ENCODE data around the gene GABRQ.

GRCh38 chrX:152646961-152647360, 9.3 kb downstream of the GABRQ start:
- TF ChIP-seq POLR2A (IDR thresholded peaks at IDR 0.05) (no peak), CTCF (IDR thresholded peaks at IDR 0.05) (no peak)
